Astrocyte (in vitro differentiated cells and primary cell): Measurements from ENCODE around the gene NCAM1. TPM values are rescaled to one million over a fixed set of nuclear protein-coding genes. Genes with fewer than 3 reads are reported as not detected.

Experiments
- DNase-seq: peaks from one replicate; pipeline ENCODE4 v3.0.0-alpha.2; 2010; ENCODE audit warnings: low read depth
- FAIRE-seq: peaks from 2 replicates; lab custom pipeline; 2011; peaks lifted over from hg19 to GRCh38; lab: Jason Lieb, UNC
- H2AFZ ChIP-seq: 2 replicates; pipeline ENCODE4 v1.6.0; 2012; ENCODE audit warnings: low read depth, low read length, inconsistent platforms
- H3K27ac ChIP-seq: 2 replicates; pipeline ENCODE4 v1.5.1; 2011; ENCODE audit warnings: low read depth, low read length, inconsistent platforms
- H3K27me3 ChIP-seq: 2 replicates; pipeline ENCODE4 v1.6.0; 2011; ENCODE audit warnings: low read length, inconsistent platforms; ENCODE audit not compliant: insufficient read depth
- H3K36me3 ChIP-seq: 2 replicates; pipeline ENCODE4 v1.5.1; 2011; ENCODE audit warnings: low read length, inconsistent platforms; ENCODE audit not compliant: insufficient read depth
- H3K4me1 ChIP-seq: 2 replicates; pipeline ENCODE4 v1.5.1; 2011; ENCODE audit warnings: low read length, inconsistent platforms; ENCODE audit not compliant: insufficient read depth
- H3K4me2 ChIP-seq: 2 replicates; pipeline ENCODE4 v1.6.0; 2012; ENCODE audit warnings: low read length, inconsistent platforms
- H3K4me3 ChIP-seq: 2 replicates; pipeline ENCODE4 v1.5.1; 2011; ENCODE audit warnings: low read depth, mild to moderate bottlenecking, low read length, inconsistent platforms; ENCODE audit not compliant: insufficient read depth
- H3K79me2 ChIP-seq: 2 replicates; pipeline ENCODE4 v1.6.0; 2012; ENCODE audit warnings: mild to moderate bottlenecking, low read length, inconsistent platforms; ENCODE audit not compliant: insufficient read depth
- H3K9ac ChIP-seq: 2 replicates; pipeline ENCODE4 v1.6.0; 2012; ENCODE audit warnings: mild to moderate bottlenecking, low read length, inconsistent platforms
- H3K9me3 ChIP-seq: 2 replicates; pipeline ENCODE4 v1.5.1; 2012; ENCODE audit warnings: low read depth, mild to moderate bottlenecking, low read length, inconsistent platforms; ENCODE audit not compliant: insufficient read depth
- H4K20me1 ChIP-seq: 2 replicates; pipeline ENCODE4 v1.6.0; 2012; ENCODE audit warnings: low read length, inconsistent platforms; ENCODE audit not compliant: insufficient read depth
- H3K27ac Mint-ChIP-seq: one replicate; pipeline ENCODE4 v1.8.0; 2021; ENCODE audit warnings: mild to moderate bottlenecking, mixed read lengths; ENCODE audit not compliant: unreplicated experiment
- H3K27me3 Mint-ChIP-seq: one replicate; pipeline ENCODE4 v1.8.0; 2021; ENCODE audit warnings: low read depth, mixed read lengths; ENCODE audit not compliant: unreplicated experiment
- H3K36me3 Mint-ChIP-seq: one replicate; pipeline ENCODE4 v1.8.0; 2021; ENCODE audit warnings: low read depth, mixed read lengths; ENCODE audit not compliant: unreplicated experiment
- H3K4me1 Mint-ChIP-seq: one replicate; pipeline ENCODE4 v1.8.0; 2021; ENCODE audit warnings: low read depth, mixed read lengths; ENCODE audit not compliant: unreplicated experiment
- H3K4me3 Mint-ChIP-seq: one replicate; pipeline ENCODE4 v1.8.0; 2021; ENCODE audit warnings: mild to moderate bottlenecking, moderate library complexity, mixed read lengths; ENCODE audit not compliant: unreplicated experiment
- H3K9me3 Mint-ChIP-seq: one replicate; pipeline ENCODE4 v1.8.0; 2021; ENCODE audit warnings: mild to moderate bottlenecking, mixed read lengths; ENCODE audit not compliant: unreplicated experiment
- EZH2 ChIP-seq: IDR thresholded peaks from 2 replicates; pipeline ENCODE4 v1.6.1; 2012; ENCODE audit warnings: mild to moderate bottlenecking, low read length, inconsistent platforms; ENCODE audit not compliant: insufficient read depth
- total RNA-seq: library from RNA; stranded (reverse); gene quantifications from 2 replicates; pipeline ENCODE4 v1.2.1, GENCODE V29; 2021
- TF ChIP-seq, protein P1 (sequence below): IDR thresholded peaks from 2 replicates; pipeline ENCODE4 v1.5.1; 2011; ENCODE audit warnings: low read depth, mild to moderate bottlenecking, inconsistent platforms, low read length, moderate library complexity; ENCODE audit not compliant: insufficient read depth

The NCAM1 gene
- total RNA-seq, 1 donor from 2014 or later: 17.4 TPM

DNA sequence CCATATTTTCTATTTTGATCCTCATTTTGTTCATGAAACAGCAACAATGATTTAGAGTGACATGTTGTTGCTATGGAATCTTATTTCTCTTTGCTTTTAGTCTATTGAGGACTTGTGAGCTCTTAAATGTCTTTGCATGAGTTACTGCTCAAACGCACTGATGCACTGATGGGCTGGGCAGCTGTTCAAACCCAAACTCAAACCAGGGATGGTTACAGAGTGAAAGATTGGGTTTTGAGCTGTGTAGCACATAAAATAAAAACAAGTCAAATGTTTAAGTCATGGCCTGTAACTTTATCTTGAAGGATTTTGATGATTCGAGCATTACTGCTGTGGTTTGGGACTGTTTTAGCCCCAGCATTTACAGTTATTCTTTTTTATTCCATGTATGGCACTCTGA is 20.1 kb upstream of the NCAM1 start:
- Histone ChIP-seq H3K27me3 (peaks cover 3% of the 10 kb centered on the region), H4K20me1 (no peaks in the 10 kb centered on the region), H3K36me3 (no peaks in the 10 kb centered on the region), H3K27ac (no peak overlapping the region), H3K4me3 (no peak overlapping the region), H3K4me1 (no peaks in the 10 kb centered on the region), H3K4me2 (no peak overlapping the region), H3K79me2 (no peaks in the 10 kb centered on the region), H2AFZ (no peak overlapping the region), H3K9me3 (no peaks in the 10 kb centered on the region), H3K9ac (no peak overlapping the region)
- DNase-seq (no peak), FAIRE-seq (no peak)
- Mint-ChIP-seq H3K27ac (no peak overlapping the region), H3K4me3 (no peak overlapping the region), H3K4me1 (no peaks in the 10 kb centered on the region), H3K27me3 (peaks cover 6% of the 10 kb centered on the region), H3K9me3 (no peaks in the 10 kb centered on the region), H3K36me3 (no peaks in the 10 kb centered on the region)
- TF ChIP-seq, protein P1, sequence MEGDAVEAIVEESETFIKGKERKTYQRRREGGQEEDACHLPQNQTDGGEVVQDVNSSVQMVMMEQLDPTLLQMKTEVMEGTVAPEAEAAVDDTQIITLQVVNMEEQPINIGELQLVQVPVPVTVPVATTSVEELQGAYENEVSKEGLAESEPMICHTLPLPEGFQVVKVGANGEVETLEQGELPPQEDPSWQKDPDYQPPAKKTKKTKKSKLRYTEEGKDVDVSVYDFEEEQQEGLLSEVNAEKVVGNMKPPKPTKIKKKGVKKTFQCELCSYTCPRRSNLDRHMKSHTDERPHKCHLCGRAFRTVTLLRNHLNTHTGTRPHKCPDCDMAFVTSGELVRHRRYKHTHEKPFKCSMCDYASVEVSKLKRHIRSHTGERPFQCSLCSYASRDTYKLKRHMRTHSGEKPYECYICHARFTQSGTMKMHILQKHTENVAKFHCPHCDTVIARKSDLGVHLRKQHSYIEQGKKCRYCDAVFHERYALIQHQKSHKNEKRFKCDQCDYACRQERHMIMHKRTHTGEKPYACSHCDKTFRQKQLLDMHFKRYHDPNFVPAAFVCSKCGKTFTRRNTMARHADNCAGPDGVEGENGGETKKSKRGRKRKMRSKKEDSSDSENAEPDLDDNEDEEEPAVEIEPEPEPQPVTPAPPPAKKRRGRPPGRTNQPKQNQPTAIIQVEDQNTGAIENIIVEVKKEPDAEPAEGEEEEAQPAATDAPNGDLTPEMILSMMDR: no peak
- TF ChIP-seq EZH2: no peak

GRCh38 chr11:112942966-112943643 is 18.1 kb upstream of the NCAM1 start:
- Histone ChIP-seq H4K20me1 (no peaks in the 10 kb centered on the region), H3K9me3 (no peaks in the 10 kb centered on the region), H3K4me1 (no peaks in the 10 kb centered on the region), H2AFZ (no peak overlapping the region), H3K27me3 (peaks cover 5% of the 10 kb centered on the region), H3K9ac (no peak overlapping the region), H3K4me3 (no peak overlapping the region), H3K4me2 (no peak overlapping the region), H3K27ac (no peak overlapping the region), H3K79me2 (no peaks in the 10 kb centered on the region), H3K36me3 (no peaks in the 10 kb centered on the region)
- TF ChIP-seq, protein P1: no peak
- no peak for TF ChIP-seq EZH2
- peaks cover 18% of the 10 kb centered on the region for H3K27me3 Mint-ChIP-seq
- H3K9me3 Mint-ChIP-seq: peaks cover 1% of the 10 kb centered on the region
- FAIRE-seq (no peak), DNase-seq (no peak)
- H3K4me3 Mint-ChIP-seq: no peak overlapping the region
- no peak overlapping the region for H3K27ac Mint-ChIP-seq
- no peaks in the 10 kb centered on the region for H3K36me3 Mint-ChIP-seq
- no peaks in the 10 kb centered on the region for H3K4me1 Mint-ChIP-seq

GRCh38 chr11:112946866-112947265 is 14.4 kb upstream of the NCAM1 start:
- Mint-ChIP-seq H3K4me3 (no peak overlapping the region), H3K36me3 (no peaks in the 10 kb centered on the region), H3K4me1 (no peaks in the 10 kb centered on the region), H3K27ac (no peak overlapping the region), H3K9me3 (peaks cover 3% of the 10 kb centered on the region), H3K27me3 (peaks cover 33% of the 10 kb centered on the region)
- no peak overlapping the region for H3K27ac ChIP-seq
- no peaks in the 10 kb centered on the region for H3K36me3 ChIP-seq
- H3K4me2 ChIP-seq: no peak overlapping the region
- H3K79me2 ChIP-seq: no peaks in the 10 kb centered on the region
- no peak overlapping the region for H3K9ac ChIP-seq
- TF ChIP-seq, protein P1: no peak
- TF ChIP-seq EZH2: no peak
- DNase-seq: no peak
- H2AFZ ChIP-seq: no peak overlapping the region
- no peak overlapping the region for H3K4me3 ChIP-seq
- no peaks in the 10 kb centered on the region for H4K20me1 ChIP-seq
- no peak for FAIRE-seq
- H3K9me3 ChIP-seq: no peaks in the 10 kb centered on the region
- H3K27me3 ChIP-seq: peaks cover 2% of the 10 kb centered on the region
- no peaks in the 10 kb centered on the region for H3K4me1 ChIP-seq
